Activated CD8-positive, alpha-beta memory T cell treated with anti-CD3 and anti-CD28 coated beads for 24 hours (primary cell): ENCODE measurements around the gene TOE1.
"Not testable (repeated sequence)": the region's sequence is repeated elsewhere in the genome, so short reads cannot be mapped to it uniquely, and the experiment has no call there.

Experiments used
- DNase-seq: peaks from one replicate; pipeline ENCODE4 v3.0.0-alpha.2; 2020

The TOE1 gene

GRCh38 chr1:45356186-45356585 lies 16.2 kb downstream of the TOE1 start:
- no peak for DNase-seq

DNA sequence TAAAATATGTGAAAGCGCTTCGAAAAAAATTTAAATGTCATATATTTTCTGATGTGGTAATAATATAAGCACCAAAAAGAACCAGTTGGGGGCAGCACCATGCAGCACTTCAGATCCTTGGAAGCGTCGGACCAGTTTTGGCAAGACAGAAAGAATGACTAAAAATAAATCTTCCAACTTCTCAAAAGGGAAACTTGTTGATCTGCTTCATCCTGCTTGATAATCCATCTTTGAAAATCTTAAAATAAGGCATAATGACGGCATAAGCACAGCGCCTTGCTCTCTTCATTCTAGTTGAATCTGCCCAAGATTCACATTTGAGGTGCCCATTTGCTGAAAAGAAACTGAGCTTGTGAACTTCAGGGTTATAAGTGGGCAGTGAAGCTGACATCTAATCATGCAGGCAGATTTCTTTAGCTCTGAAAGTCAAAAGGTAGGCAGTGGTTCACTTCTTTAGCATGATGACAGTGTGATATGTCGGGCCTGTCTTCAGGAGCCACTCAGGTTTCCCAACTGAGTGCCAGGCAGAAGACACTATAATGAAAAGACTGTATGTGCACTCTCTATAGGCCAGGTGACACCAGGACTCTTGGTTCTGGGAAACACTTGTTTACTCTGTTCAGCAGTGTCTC lies 20.0 kb downstream of the TOE1 start:
- DNase-seq: peak; percentile 68

DNA sequence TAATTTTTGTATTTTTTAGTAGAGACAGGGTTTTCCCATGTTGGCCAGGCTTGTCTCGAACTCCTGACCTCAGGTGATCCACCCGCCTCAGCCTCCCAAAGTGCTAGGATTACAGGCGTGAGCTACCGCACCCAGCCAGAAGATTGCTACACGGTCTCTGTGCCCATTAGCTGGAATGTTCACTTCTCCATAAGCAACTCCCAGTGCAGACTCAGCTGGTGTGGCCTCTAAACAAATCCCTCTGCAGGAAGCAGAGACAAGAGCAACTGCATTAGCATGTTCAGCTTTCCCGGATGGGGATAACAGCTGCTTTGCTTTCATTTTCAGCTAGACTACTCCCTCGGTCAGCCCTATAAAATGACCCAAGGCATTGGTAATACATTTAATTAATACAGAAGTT lies 21.0 kb downstream of the TOE1 start:
- DNase-seq: not testable (repeated sequence)

GRCh38 chr1:45364294-45364693 lies 24.3 kb downstream of the TOE1 start:
- no peak for DNase-seq

- DNase-seq: no peak
Observed at GRCh38 chr1:45365051-45365450, 25.1 kb downstream of the TOE1 start.

DNA sequence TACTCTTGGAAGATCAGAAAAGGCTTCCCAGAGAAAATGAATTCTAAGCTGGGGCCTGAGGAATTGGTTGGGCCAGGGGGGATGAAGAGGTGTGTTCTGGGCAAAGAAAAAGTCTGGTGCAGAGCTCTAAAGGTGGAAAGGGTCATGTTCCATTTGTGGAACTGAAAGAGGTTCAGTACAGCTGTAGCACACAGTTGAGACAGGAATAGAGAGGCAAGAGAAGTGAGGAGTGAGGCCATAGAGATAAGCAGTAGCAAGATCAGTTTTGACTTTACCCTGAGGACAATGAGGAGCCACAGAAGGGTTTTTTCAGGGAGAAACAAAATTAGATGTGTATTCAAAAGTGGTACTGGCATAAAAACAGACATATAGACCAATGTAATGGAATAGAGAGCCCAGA lies 30.6 kb downstream of the TOE1 start:
- DNase-seq: no peak

- no peak for DNase-seq
Observed at GRCh38 chr1:45373573-45373972, 33.6 kb downstream of the TOE1 start.

GRCh38 chr1:45375104-45376090 lies 35.4 kb downstream of the TOE1 start:
- no peak for DNase-seq

- no peak for DNase-seq
Observed at GRCh38 chr1:45378184-45378583, 38.2 kb downstream of the TOE1 start.

GRCh38 chr1:45379524-45379923 lies 39.6 kb downstream of the TOE1 start:
- no peak for DNase-seq

DNA sequence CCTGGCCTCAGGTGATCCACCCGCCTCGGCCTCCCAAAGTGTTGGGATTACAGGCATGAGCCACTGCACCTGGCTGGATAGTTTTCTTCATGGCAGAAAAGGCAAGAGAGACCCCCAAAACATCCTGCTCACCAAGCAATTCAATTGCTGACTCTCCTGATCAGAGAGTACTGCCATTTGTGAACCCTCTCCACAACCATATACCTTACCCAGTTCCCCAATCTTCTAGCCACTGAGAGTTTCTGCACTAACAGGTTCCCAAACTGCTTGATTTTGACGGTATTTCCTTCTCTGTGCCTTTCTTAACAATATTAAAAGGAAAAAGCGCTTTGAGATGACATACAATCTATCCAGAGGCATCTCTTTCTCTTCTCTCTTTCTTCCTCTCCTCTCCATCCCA lies 40.2 kb downstream of the TOE1 start:
- DNase-seq: no peak

- no peak for DNase-seq
Observed at GRCh38 chr1:45380730-45381129, 40.8 kb downstream of the TOE1 start.

DNA sequence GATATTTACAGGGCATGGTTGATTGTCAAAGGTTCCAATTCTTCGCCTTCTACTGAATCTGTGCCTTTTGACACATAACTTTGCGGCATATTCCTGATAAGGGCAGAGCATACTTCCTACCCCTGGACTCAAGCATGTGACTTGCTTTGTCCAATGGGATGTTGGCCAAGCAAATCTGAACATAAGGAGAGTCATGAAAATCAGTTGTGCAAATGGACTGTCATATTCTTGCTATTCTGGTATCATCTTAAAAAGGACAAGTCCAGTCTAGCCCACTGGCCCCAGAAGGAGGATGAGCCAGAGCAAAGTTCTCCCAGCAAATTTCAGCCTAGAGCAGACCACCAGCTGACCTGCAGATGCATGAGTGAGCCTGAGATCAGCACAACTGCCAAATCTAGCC lies 41.3 kb downstream of the TOE1 start:
- no peak for DNase-seq

GRCh38 chr1:45383191-45383590 lies 43.2 kb downstream of the TOE1 start:
- DNase-seq: no peak

GRCh38 chr1:45384213-45384612 lies 44.2 kb downstream of the TOE1 start:
- not testable (repeated sequence) for DNase-seq

DNA sequence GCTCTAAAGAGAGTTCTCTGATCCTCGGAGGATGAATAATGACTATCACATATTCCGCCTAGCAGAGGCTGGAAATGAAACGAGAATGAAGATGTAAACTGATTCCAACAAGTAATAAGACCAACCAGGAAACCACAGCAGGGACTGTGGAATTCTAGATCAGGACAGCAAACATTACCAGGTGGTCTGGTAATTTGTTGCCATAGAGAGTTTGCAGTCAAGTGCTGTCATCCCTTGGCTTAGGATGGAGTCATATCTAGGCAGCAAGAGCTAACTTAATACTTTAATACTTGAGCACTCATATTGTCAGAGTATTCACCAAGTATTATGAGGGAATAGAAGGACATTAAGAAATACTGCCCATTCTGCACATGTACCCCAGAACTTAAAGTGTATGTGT lies 45.3 kb downstream of the TOE1 start:
- no peak for DNase-seq

- DNase-seq: no peak
Observed at GRCh38 chr1:45386219-45386618, 46.2 kb downstream of the TOE1 start.
